HG03097 (cell line): ENCODE measurements around the gene ELOVL2.

ENCODE experiments used
- ATAC-seq: cut with Tn5 transposase; IDR thresholded peaks from one replicate; pipeline ENCODE4 v1.9.1; 2021; ENCODE audit not compliant: unreplicated experiment, low FRiP score

The ELOVL2 gene

DNA sequence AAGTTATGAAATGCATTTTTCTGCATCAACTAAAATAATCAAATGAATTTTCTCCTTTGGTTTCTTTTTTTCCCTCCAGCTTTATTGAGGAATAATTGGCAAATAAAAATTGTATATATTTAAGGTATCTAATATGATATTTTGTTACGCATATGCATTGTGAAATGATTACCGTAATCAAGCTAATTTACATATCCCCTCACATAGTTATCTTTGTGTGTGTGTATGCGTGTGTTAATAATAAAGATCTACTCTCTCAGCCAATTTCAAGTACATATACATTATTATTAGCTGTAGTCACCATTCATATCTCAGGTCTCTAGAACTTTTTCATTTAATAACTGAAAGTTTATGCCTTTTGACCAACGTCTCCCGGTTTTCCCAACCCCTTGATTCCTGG is 96.1 kb downstream of the ELOVL2 start:
- ATAC-seq, result no peak

DNA sequence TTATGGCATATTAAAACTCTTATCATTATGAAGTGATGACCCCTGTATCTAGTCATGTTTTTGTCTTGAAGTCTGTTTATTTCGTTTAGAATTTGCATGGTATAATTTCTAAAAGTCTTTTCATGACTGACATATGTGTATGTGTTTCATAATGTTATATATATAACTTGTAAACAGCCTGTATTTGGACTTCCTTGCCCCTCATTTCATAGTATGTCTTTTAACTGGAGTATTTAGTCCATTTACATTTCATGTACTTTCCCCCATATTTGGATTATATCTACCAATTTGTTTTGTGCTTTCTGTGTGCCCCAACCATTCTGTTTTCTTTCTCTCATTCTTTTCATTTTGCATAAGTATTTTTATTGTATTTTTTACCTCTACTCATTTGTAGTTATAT is 98.3 kb downstream of the ELOVL2 start:
- ATAC-seq, result no peak

DNA sequence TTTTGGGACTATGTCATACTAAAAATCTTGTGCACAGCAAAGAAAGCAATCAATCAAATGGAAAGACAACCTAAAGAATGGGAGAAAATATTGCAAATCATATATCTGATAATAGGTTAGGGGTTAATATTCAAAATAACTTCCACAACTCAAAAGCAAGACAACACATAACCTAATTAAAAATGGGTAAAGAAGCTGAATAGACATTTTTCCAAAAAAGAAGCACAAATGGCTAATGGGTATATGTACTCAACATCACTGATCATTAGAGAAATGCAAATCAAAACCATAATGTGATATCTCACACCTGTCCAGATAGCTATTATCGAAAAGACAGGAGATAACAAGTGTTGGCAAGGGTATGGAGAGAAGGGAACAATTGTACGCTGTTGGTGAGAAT is 104.3 kb downstream of the ELOVL2 start:
- ATAC-seq, result no peak

DNA sequence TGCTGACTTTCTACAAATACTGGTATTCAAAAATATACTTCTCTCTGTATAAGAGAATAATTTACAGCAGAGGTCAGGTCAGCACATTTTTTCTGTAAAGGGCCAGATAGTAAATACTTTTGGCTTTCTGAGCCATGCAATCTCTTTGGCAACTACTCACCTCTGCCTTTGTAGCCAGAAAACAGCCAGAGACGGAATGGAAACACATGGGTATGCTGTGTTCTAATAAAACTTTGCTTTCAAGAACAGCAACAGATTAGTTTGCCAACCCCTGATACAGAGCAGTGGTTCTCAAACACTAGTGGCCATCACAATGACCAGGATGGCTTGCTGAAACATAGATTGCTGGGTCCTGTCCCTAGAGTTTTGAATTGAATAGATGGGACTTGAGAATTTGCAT is 111.0 kb downstream of the ELOVL2 start:
- ATAC-seq, result no peak
